Adrenal gland (tissue), 19 donors: ENCODE results near the gene HOXA5. TPM values are rescaled to one million over a fixed set of nuclear protein-coding genes. Genes with fewer than 3 reads are reported as not detected.

Source experiments
- DNase-seq, 7 donors: peaks; one replicate each; pipeline ENCODE4 v3.0.0-alpha.2; 2019 to 2020
- H3K27ac ChIP-seq, 5 donors: fragments of 200-600 bp; sonication (generic) in 4 of 5; 1 replicate in 3 of 5; 2 replicates in 2 of 5; pipeline versions ENCODE4 v1.5.1 to v1.8.0; 2016 to 2020; ENCODE audit warnings: mild to moderate bottlenecking in 1 of 5
- H3K27me3 ChIP-seq: fragments of 200-600 bp; 2 replicates; pipeline ENCODE4 v1.8.0; 2021
- H3K36me3 ChIP-seq, 2 donors: fragments of 200-600 bp; replicated peaks in 1 of 2; 1 replicate in 1 of 2; 2 replicates in 1 of 2; pipeline versions ENCODE4 v1.5.1 to v1.8.0; 2018 to 2022
- H3K4me1 ChIP-seq, 2 donors: fragments of 200-600 bp; replicated peaks in 1 of 2; 1 replicate in 1 of 2; 2 replicates in 1 of 2; pipeline versions ENCODE4 v1.5.1 to v1.8.0; 2018 to 2021
- H3K4me3 ChIP-seq, 4 donors: fragments of 200-600 bp; sonication (generic) in 3 of 4; one replicate each; pipeline ENCODE4 v1.5.1; 2016 to 2018
- H3K9me3 ChIP-seq, 3 donors: fragments of 200-600 bp; sonication (generic) in 1 of 3; replicated peaks in 1 of 3; 1 replicate in 2 of 3; 2 replicates in 1 of 3; pipeline versions ENCODE4 v1.5.1 to v1.8.0; 2016 to 2021
- CTCF ChIP-seq, 6 experiments: fragments of 450-650 bp in 4 of 6; fragments of 200-600 bp in 2 of 6; sonication (generic) in 1 of 6; IDR thresholded peaks; 1 replicate in 5 of 6; 2 replicates in 1 of 6; pipeline versions ENCODE4 v1.5.1 to v1.8.0; 2016 to 2021; ENCODE audit warnings: antibody characterized with exemption in 6 of 6, mild to moderate bottlenecking in 2 of 6, moderate library complexity in 1 of 6
- POLR2A ChIP-seq, 2 donors: fragments of 450-650 bp; IDR thresholded peaks; one replicate each; pipeline ENCODE4 v1.6.1; 2017; ENCODE audit warnings: antibody characterized with exemption in 2 of 2, mild to moderate bottlenecking in 2 of 2, moderate library complexity in 1 of 2
- WGBS, 4 donors: extraction: QIAGEN DNeasy Blood & Tissue Kit in 2 of 4; methylation state at CpG; one replicate each; pipeline versions ENCODE4 v1.1.5 to v1.1.7; 2013 to 2017; 5-methylcytosine and 5-hydroxymethylcytosine counted together
- intact Hi-C, 2 donors: fragments of 100-400 bp; cut with DNase I; formaldehyde crosslinking; loops; one replicate each; pipeline versions ENCODE4 v1.14.1 to v1.15.0; 2022 to 2023
- long read RNA-seq, 10 donors: library from polyadenylated mRNA in 3 of 10; unstranded in 2 of 10; stranded (forward) in 1 of 10; transcript quantifications; one replicate each; pipeline ENCODE4 v2.0.0 and lab custom pipeline, GENCODE V29; 2021 to 2026
- polyA plus RNA-seq, 3 donors: library from polyadenylated mRNA; stranded (reverse); fragments of 200-250 nt in 2 of 3; fragments of 350-450 nt in 1 of 3; fragmentation: Illumina TruSeq in 1 of 3; extraction: RNeasy Lipid Tissue Mini Kit (QIAGEN cat#74804) in 1 of 3; gene quantifications; one replicate each; pipeline ENCODE4 v1.2.3, GENCODE V29; 2013 to 2014
- total RNA-seq, 9 donors: library from RNA; depleted of rRNA in 4 of 9; stranded (reverse); fragments of >200 nt in 4 of 9; fragments of 120-200 nt in 1 of 9; fragmentation: NEBNext Ultra II Directional in 1 of 9; extraction: Animal tissue kit (Norgen Biotek cat#: 25700) in 1 of 9; gene quantifications; one replicate each; pipeline versions ENCODE4 v1.1.0 to v1.2.4, GENCODE V29; 2013 to 2023
- donor health status: healthy with polysubstance abuse.
- donor health status: Bipolar disorder and iron deficiency.
- donor health status: DM: yes; HTN: yes; CAD: no.
- donor health status: DM: no; HTN: no; CAD: no.
- donor health status: DM: no; HTN: no; CAD: no.
- donor health status: DM: yes; HTN: yes; CAD: no.

Gene HOXA5
- total RNA-seq = 100 to 1,000 TPM in 1 of 9 donors, 10 to 100 TPM in 8; 39.2 to 132 (median 64.3) TPM
- polyA plus RNA-seq = 10 to 100 TPM; 21.8 to 42.0 (median 25.9) TPM
- long read RNA-seq, donor 1, transcript HOXA5-201 (2 exons, 1,657 nt) = major isoform, 56 of 58 reads
- long read RNA-seq, donor 1, partial matches to known transcripts = 0 of 58 reads
- long read RNA-seq, donor 1, other reads (novel, unspliced or antisense) = 0 of 58 reads
- long read RNA-seq, donor 2, transcript HOXA5-201 (2 exons, 1,657 nt) = major isoform, 45 of 45 reads
- long read RNA-seq, donor 2, partial matches to known transcripts = 0 of 45 reads
- long read RNA-seq, donor 2, other reads (novel, unspliced or antisense) = 0 of 45 reads
- long read RNA-seq, donor 3, transcript HOXA5-201 (2 exons, 1,657 nt) = major isoform, 31 of 31 reads
- long read RNA-seq, donor 3, partial matches to known transcripts = 0 of 31 reads
- long read RNA-seq, donor 3, other reads (novel, unspliced or antisense) = 0 of 31 reads
- long read RNA-seq, donor 4, transcript HOXA5-201 (2 exons, 1,657 nt) = major isoform, 23 of 23 reads
- long read RNA-seq, donor 4, partial matches to known transcripts = 0 of 23 reads
- long read RNA-seq, donor 4, other reads (novel, unspliced or antisense) = 0 of 23 reads
- long read RNA-seq, donor 5, transcript HOXA5-201 (2 exons, 1,657 nt) = major isoform, 38 of 40 reads
- long read RNA-seq, donor 5, partial matches to known transcripts = 0 of 40 reads
- long read RNA-seq, donor 5, other reads (novel, unspliced or antisense) = 2 of 40 reads
- long read RNA-seq, donor 6, transcript HOXA5-201 (2 exons, 1,657 nt) = major isoform, 10 of 11 reads
- long read RNA-seq, donor 6, partial matches to known transcripts = 1 of 11 reads
- long read RNA-seq, donor 6, other reads (novel, unspliced or antisense) = 0 of 11 reads
- long read RNA-seq, donor 7, transcript HOXA5-201 (2 exons, 1,657 nt) = major isoform, 32 of 49 reads
- long read RNA-seq, donor 7, partial matches to known transcripts = 16 of 49 reads
- long read RNA-seq, donor 7, other reads (novel, unspliced or antisense) = 0 of 49 reads
- long read RNA-seq, donor 8, transcript HOXA5-201 (2 exons, 1,657 nt) = major isoform, 131 of 133 reads
- long read RNA-seq, donor 8, partial matches to known transcripts = 0 of 133 reads
- long read RNA-seq, donor 8, other reads (novel, unspliced or antisense) = 0 of 133 reads
- long read RNA-seq, donor 9, transcript HOXA5-201 (2 exons, 1,657 nt) = major isoform, 11 of 11 reads
- long read RNA-seq, donor 9, partial matches to known transcripts = 0 of 11 reads
- long read RNA-seq, donor 9, other reads (novel, unspliced or antisense) = 0 of 11 reads
- long read RNA-seq, donor 10, transcript HOXA5-201 (2 exons, 1,657 nt) = major isoform, 7 of 7 reads
- long read RNA-seq, donor 10, partial matches to known transcripts = 0 of 7 reads
- long read RNA-seq, donor 10, other reads (novel, unspliced or antisense) = 0 of 7 reads

- H3K27ac ChIP-seq = peak within 1 kb of the TSS; percentile 94 to 99 (median 99)
- TF ChIP-seq CTCF (IDR thresholded peaks at IDR 0.05) (peak; percentile 71 to 96 (median 90)), POLR2A (IDR thresholded peaks at IDR 0.05) (peak; percentile 72 to 95)
- no peaks in the 10 kb centered on the region for H3K9me3 ChIP-seq
- H3K4me3 ChIP-seq = peak within 1 kb of the TSS; percentile 66 to 91 (median 76)
- DNase-seq = peak; percentile 90 to 96 (median 93)
- 10 to 42% (median 22%) methylated on average over 39 to 86 of the region's 86 CpGs for WGBS, 4 donors
- peaks cover 14 to 21% of the 10 kb centered on the region in 2 donors for H3K4me1 ChIP-seq
- H3K27me3 ChIP-seq = no peaks in the 10 kb centered on the region
- intact Hi-C loops = loop anchor here (5.0 kb wide), 1 partner anchor 286 kb away; no protein-coding TSS in a partner anchor
- peaks cover 0 to 12% of the 10 kb centered on the region in 2 donors for H3K36me3 ChIP-seq
Measured at GRCh38 chr7:27143023-27143949, at the start of gene HOXA5. Gene HOXA5 (minus strand): TSS chr7:27143681. CDS start chr7:27143607, 74 bp downstream.

GRCh38 chr7:27192546-27193334, 49.3 kb upstream of the HOXA5 start:
- peaks cover 100% of the 10 kb centered on the region for H3K27me3 ChIP-seq
- intact Hi-C loops = loop anchor here in 1 of 2 donors (10.0 kb wide), 3 partner anchors 732 to 902 kb away; no protein-coding TSS in a partner anchor
- TF ChIP-seq CTCF (IDR thresholded peaks at IDR 0.05) (no peak), POLR2A (IDR thresholded peaks at IDR 0.05) (no peak)
- no peak overlapping the region for H3K27ac ChIP-seq
- no peaks in the 10 kb centered on the region for H3K9me3 ChIP-seq
- H3K4me1 ChIP-seq = peaks cover 9 to 26% of the 10 kb centered on the region in 2 donors
- H3K36me3 ChIP-seq = no peaks in the 10 kb centered on the region
- H3K4me3 ChIP-seq = peak overlapping the region in 1 of 4 donors; percentile 43
- DNase-seq = peak in 1 of 7 donors; percentile 48
- whole genome bisulfite sequencing, 4 donors = 3 to 6% (median 4%) methylated on average over 31 to 78 of the region's 78 CpGs
